T-helper 17 cell (primary cell): ENCODE results near the gene RNF217. TPM values are rescaled to one million over a fixed set of nuclear protein-coding genes. Genes with fewer than 3 reads are reported as not detected.
"Not testable (repeated sequence)": the region's sequence is repeated elsewhere in the genome, so short reads cannot be mapped to it uniquely, and the experiment has no call there.

Experiments used
- ATAC-seq: fragments of 150-1000 bp; cut with Tn5 transposase; 2 replicates; pipeline ENCODE4 v1.10.0; 2021; ENCODE audit warnings: mild to moderate bottlenecking, moderate library complexity
- DNase-seq, 3 donors: peaks; one replicate each; pipeline versions ENCODE4 v3.0.0 to v3.0.0-alpha.2; 2020 to 2021
- H3K9me3 ChIP-seq: one replicate; pipeline ENCODE4 v1.7.0; 2013; ENCODE audit warnings: low read length, mild to moderate bottlenecking; ENCODE audit not compliant: control insufficient read depth, poor library complexity, severe bottlenecking
- H3K27ac Mint-ChIP-seq: one replicate; pipeline ENCODE4 v1.8.0; 2022; ENCODE audit warnings: mild to moderate bottlenecking, moderate library complexity, mixed read lengths
- H3K27me3 Mint-ChIP-seq: one replicate; pipeline ENCODE4 v1.8.0; 2022; ENCODE audit warnings: mixed read lengths
- H3K36me3 Mint-ChIP-seq: one replicate; pipeline ENCODE4 v1.8.0; 2022; ENCODE audit warnings: low read depth, mixed read lengths
- H3K4me1 Mint-ChIP-seq: one replicate; pipeline ENCODE4 v1.8.0; 2022; ENCODE audit warnings: mild to moderate bottlenecking, mixed read lengths
- H3K4me3 Mint-ChIP-seq: one replicate; pipeline ENCODE4 v1.8.0; 2022; ENCODE audit warnings: mild to moderate bottlenecking, moderate library complexity, mixed read lengths
- total RNA-seq, 4 donors: library from RNA in 2 of 4; stranded (reverse) in 2 of 4; gene quantifications; one replicate each; pipeline ENCODE4 v1.2.3 and lab custom pipeline; 2022 to 2026

Gene RNF217
- total RNA-seq, 2 donors from 2014 or later, result 2.1 to 4.9 TPM

DNA sequence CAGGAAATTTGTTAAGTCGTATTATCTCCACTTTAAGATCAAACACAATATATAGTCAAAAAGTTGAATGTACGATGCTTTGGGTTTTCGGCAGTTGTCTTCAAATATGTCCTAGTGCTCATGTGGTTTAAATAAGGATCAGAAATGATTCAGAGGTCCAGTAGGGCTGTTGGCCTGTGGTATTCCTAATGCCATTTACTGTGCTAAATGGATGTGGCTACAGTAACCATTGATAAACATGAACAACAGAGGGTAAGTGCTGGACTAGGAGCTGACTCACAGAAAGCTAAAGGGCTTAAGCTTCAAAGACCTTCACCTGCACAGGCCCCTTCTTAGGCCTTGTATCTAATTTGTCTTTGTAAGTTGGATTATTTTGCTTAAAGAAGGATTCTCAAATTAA lies 110.8 kb downstream of the RNF217 start:
- no peaks in the 10 kb centered on the region for H3K9me3 ChIP-seq
- DNase-seq (no peak), ATAC-seq (no peak)
- Mint-ChIP-seq H3K27ac (no peak overlapping the region), H3K4me1 (no peaks in the 10 kb centered on the region), H3K4me3 (no peak overlapping the region), H3K27me3 (no peaks in the 10 kb centered on the region), H3K36me3 (no peaks in the 10 kb centered on the region)

DNA sequence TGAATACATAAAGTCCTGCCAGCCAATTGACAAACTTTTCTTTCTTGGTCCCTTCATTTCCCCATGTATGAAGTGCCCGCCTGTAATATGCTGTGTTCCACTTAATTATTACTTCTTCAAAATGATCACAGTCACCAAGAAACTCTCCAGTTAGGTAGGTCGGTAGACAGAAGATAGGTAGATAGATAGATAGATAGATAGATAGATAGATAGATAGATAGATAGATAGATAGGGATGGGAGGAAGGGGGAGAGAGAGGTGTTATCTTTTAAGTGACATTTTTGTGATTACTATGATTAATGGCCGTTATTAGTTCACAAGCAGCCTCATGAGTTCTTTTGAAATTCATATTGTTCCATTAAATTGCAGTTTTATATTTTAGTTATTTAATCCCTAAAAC lies 111.9 kb downstream of the RNF217 start:
- Mint-ChIP-seq H3K27ac (no peak overlapping the region), H3K4me3 (no peak overlapping the region), H3K36me3 (no peaks in the 10 kb centered on the region), H3K4me1 (no peaks in the 10 kb centered on the region), H3K27me3 (no peaks in the 10 kb centered on the region)
- no peaks in the 10 kb centered on the region for H3K9me3 ChIP-seq
- ATAC-seq (no peak), DNase-seq (no peak)

DNA sequence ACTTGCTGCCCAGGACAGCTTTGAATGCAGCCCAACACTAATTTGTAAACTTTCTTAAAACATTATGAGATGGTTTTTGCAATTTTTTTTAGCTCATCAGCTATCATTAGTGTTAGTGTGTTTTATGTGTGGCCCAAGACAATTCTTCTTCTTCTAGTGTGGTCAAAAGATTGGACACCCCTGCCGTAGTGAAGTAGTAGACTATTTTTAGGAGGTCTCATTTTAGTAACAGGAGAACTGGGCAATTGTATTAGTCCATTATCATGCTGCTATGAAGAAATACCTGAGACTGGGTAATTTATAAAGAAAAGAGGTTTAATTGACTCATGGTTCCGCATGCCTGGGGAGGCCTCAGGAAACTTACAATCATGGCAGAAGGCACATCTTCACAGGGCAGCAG lies 112.8 kb downstream of the RNF217 start:
- not testable (repeated sequence) for H3K36me3 Mint-ChIP-seq, H3K4me1 Mint-ChIP-seq, DNase-seq, H3K27me3 Mint-ChIP-seq, ATAC-seq, H3K4me3 Mint-ChIP-seq, H3K9me3 ChIP-seq, H3K27ac Mint-ChIP-seq

DNA sequence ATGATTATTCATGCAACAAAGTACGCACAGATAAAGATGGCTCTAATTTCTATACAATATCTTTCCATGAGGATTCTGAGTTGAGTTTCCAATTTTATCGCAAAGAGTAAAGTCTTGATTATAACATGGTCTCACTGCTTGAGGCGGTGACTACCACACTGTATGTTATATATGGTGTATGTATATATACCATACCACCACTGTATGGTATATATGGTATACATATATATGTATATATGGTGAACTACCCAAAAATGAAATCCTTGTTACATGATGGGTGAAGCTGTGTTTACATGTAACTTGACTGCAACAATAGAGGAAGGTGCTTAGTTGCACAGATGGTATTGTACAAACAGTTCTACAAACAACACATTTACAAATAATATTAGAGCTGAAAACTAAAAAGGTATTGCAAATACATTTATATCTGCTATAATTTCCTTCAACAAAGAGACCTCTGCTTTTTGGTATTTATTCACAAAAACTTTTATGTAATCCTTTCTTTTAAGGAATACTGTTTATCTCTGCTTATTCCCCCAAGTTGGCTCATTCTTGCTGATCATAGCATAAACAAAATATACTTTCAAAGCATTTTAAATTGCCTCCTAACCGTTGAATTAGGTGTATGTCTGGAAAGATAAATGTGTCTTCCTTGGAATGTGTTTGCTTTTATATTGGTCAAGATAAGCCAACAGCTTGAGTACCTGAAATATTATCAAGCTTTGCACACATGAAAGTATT lies 113.7 kb downstream of the RNF217 start:
- no peaks in the 10 kb centered on the region for H3K36me3 Mint-ChIP-seq
- H3K27me3 Mint-ChIP-seq, result no peaks in the 10 kb centered on the region
- no peaks in the 10 kb centered on the region for H3K9me3 ChIP-seq
- H3K27ac Mint-ChIP-seq, result no peak overlapping the region
- no peak for DNase-seq
- H3K4me3 Mint-ChIP-seq, result no peak overlapping the region
- ATAC-seq, result no peak
- no peaks in the 10 kb centered on the region for H3K4me1 Mint-ChIP-seq

DNA sequence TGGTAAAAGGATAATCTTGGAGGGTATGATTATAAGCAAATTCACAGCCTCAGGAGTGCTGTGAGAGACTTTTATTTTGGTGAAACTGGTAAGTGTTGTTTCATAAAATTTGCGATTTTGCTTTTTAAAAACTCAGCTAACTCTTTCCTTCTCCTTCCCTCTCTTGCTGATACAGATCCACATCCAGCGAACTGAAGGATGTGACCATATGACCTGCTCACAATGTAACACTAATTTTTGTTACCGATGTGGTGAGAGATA lies 114.2 kb downstream of the RNF217 start:
- Mint-ChIP-seq H3K4me1 (no peaks in the 10 kb centered on the region), H3K27me3 (no peaks in the 10 kb centered on the region), H3K4me3 (no peak overlapping the region), H3K36me3 (no peaks in the 10 kb centered on the region), H3K27ac (no peak overlapping the region)
- no peaks in the 10 kb centered on the region for H3K9me3 ChIP-seq
- ATAC-seq (no peak), DNase-seq (no peak)

DNA sequence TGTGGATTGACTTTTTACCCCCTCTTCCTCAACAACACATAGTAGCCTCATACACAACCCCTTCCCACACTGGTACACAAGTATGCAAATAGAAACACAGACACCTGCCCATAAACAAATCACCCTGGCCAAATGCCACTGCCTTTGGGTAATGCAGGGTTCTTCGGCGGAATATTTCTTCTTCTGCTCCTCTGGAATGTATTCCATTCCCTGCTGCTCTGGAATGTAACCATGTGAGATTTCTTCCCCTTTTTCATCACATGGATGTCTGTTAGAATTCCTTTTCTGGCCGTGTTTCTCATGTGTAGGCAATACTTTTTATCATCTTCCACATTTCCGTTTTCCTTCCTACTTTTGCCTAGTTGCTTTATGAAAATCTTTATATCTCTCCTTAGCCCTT lies 115.2 kb downstream of the RNF217 start:
- no peaks in the 10 kb centered on the region for H3K9me3 ChIP-seq
- Mint-ChIP-seq H3K4me1 (no peaks in the 10 kb centered on the region), H3K4me3 (no peak overlapping the region), H3K36me3 (no peaks in the 10 kb centered on the region), H3K27me3 (no peaks in the 10 kb centered on the region), H3K27ac (no peak overlapping the region)
- ATAC-seq (no peak), DNase-seq (no peak)

DNA sequence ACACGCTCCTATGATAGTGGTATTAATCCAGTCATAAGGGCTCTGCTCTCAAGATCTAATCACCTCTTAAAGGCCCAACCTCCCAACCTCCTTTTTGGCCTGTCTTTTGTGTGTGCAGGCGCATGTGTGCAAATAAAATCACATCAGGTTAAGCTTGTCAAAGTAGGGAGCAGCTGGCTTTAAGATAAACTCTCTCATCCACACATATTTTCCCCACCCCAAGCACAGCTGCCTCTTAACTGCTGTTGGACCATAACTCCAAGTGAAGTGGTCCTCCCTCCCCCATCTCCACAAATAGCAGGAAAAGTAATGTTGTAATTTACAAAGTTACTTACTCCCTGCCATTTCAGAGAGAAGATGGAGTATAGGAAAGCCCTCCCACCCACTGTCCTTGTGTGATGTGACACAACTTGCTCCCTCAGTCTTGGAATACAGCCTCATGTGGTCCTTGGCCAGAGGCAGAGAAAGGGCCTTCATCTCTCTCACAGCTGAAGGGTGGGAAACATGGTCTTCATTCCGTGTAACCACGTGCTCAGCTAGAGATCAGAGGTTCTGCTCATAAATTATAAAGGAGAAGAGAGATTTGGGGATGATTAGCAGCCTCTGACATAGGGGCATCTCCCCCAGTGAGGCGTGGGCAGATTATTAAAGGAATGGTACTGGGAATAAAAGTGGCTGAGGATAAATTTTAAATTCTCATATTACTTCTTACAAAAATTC lies 116.5 kb downstream of the RNF217 start:
- Mint-ChIP-seq H3K4me1 (no peaks in the 10 kb centered on the region), H3K27ac (no peak overlapping the region), H3K27me3 (no peaks in the 10 kb centered on the region), H3K36me3 (no peaks in the 10 kb centered on the region), H3K4me3 (no peak overlapping the region)
- ATAC-seq, result no peak
- no peak for DNase-seq
- H3K9me3 ChIP-seq, result no peaks in the 10 kb centered on the region

DNA sequence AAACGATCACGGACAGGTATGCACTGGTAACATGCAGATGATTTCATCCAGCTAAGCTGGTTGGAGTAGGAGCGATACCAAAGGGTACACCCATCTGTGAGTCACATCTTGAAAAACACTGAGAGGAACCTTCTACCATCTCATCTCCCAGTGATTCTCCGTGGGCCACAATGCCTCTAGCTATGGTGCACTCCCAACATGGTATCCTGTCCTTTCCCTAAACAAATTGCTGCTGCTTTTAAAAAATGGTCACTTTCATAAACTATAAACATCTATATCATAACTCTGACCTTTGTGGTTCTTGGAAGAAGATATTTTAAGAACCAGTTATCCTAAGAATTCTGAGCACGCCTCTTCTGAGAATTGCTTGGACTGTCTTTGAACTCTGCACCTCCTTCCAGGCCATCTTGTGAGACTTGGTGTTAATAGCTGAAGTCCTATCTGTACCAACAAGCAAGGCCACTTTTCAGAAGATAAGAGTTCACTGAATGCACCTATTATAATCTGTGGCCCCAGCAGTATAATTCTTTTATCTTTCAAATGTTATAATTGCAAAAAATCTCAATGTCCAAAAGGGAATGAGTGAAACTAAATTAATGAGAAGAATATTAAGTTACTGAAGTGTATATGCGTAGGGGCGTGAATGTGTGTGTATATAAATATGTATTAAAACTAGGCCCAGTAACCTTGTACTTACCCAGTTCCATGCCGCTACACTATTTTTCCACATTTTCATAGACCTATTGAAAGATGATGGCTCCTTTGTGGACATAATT lies 120.9 kb downstream of the RNF217 start:
- Mint-ChIP-seq H3K27me3 (no peaks in the 10 kb centered on the region), H3K27ac (no peak overlapping the region), H3K4me1 (no peaks in the 10 kb centered on the region), H3K36me3 (peaks cover 3% of the 10 kb centered on the region), H3K4me3 (no peak overlapping the region)
- ATAC-seq (no peak), DNase-seq (no peak)
- H3K9me3 ChIP-seq, result no peaks in the 10 kb centered on the region

DNA sequence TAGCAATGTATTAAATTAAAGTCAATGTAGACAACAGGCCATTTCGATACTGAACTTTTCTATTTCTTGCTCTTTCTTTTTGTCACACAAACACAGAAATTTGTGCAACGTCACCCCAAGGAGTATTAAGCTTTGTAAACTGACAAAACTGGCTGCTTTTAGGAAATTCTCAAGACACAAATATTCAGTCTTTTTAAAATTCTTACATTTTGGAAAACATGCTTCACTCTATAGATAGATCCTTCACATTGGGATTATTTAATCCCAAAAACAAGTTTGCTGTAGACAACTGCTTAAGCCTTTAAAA lies 121.4 kb downstream of the RNF217 start:
- H3K9me3 ChIP-seq, result no peaks in the 10 kb centered on the region
- DNase-seq (no peak), ATAC-seq (no peak)
- Mint-ChIP-seq H3K36me3 (peaks cover 3% of the 10 kb centered on the region), H3K27me3 (no peaks in the 10 kb centered on the region), H3K4me1 (no peaks in the 10 kb centered on the region), H3K27ac (no peak overlapping the region), H3K4me3 (no peak overlapping the region)

DNA sequence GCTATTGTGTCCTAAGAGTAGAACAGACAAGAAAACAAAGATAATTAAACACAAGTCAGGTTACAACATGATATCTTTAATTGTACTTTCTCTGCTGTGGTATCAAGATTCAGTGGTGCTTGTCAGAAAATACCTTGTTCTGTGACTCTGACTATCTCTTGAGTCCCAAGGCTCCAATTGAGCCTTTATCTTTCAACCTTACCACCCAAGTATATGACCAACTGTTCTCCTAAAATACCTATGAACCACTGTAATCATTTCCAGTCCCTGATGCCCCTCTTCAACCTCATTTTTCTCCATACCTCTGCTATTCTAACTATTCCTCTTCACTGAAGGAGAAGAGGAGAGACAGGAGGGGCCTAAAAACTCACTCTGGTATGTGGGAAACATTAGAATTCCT lies 124.5 kb downstream of the RNF217 start:
- Mint-ChIP-seq H3K27ac (no peak overlapping the region), H3K27me3 (peaks cover 7% of the 10 kb centered on the region), H3K4me3 (no peak overlapping the region), H3K4me1 (no peaks in the 10 kb centered on the region), H3K36me3 (peaks cover 3% of the 10 kb centered on the region)
- no peaks in the 10 kb centered on the region for H3K9me3 ChIP-seq
- ATAC-seq, result no peak
- no peak for DNase-seq

DNA sequence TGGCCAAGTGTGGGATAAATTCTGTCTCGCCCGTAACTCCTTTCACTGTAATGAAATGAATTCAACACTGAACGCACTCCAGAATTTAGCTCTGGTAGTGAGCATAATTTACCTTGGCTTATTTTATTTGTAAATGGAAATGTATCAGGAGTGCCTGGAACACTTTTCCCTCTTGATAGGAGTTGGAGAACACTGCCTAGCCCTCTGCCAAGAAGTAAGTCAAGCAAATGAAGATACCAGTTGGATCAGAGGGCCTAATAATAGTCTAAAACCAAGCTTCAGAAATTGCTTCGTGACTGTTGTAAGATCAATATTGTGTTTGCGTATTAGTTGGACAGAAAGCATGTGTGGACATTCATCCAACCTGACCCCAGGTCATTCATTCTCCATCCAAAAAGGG lies 126.7 kb downstream of the RNF217 start:
- DNase-seq (no peak), ATAC-seq (no peak)
- Mint-ChIP-seq H3K4me3 (no peak overlapping the region), H3K4me1 (no peaks in the 10 kb centered on the region), H3K27ac (no peak overlapping the region), H3K27me3 (peaks cover 7% of the 10 kb centered on the region), H3K36me3 (peaks cover 3% of the 10 kb centered on the region)
- no peaks in the 10 kb centered on the region for H3K9me3 ChIP-seq

DNA sequence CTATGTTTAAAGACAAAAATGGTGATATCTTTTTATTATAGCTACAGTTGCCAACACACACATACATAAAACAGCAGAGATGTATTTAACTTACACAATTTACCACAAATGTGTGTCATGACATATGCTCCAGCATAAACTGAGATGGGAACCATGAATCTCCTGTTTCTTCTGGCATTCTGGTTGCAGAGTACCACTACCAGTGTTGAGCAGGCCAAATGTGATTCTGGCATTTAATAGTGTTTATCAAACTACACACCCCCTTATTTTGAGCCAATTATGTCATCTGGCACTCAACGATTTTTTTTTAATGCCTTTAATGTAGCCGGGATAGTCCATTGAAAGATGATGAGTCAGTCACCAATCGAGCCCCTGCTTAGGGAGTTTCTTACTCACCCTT lies 132.3 kb downstream of the RNF217 start:
- peaks cover 5% of the 10 kb centered on the region for H3K27me3 Mint-ChIP-seq
- ATAC-seq (no peak), DNase-seq (no peak)
- no peak overlapping the region for H3K27ac Mint-ChIP-seq
- peaks cover 2% of the 10 kb centered on the region for H3K36me3 Mint-ChIP-seq
- no peaks in the 10 kb centered on the region for H3K9me3 ChIP-seq
- H3K4me3 Mint-ChIP-seq, result no peak overlapping the region
- no peaks in the 10 kb centered on the region for H3K4me1 Mint-ChIP-seq

DNA sequence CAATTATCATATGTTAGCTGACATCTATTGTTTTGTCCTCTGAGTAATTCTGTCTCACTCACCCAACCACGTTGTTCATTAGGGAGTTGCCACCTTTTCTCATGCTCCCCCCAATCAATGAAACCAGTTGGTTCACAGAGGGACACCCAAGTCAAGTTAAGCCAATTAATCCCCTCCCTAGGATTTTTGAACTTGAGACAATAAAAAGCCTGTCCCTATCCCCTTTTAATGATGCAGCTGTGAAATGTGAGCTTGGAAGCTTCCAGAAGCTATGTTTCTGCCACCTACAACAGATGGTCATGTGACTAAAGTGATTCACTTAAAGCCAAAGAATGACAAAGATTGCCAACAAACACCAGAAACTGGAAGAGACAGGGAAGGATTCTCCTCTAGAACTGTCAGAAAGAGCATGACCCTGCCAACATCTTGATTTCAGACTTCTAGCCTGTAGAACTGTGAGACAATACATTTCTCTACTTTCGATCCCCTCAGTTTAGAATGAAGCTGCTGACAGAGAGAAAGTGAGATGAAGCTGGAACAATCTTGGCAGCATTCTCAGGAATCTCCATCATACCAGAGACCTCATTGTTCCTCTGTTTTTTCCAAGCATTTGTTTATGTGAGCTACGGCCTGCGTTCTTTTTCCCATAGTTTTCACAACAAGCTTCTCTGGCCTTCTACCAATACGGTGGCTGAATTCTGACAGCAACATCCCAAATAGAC lies 133.5 kb downstream of the RNF217 start:
- peaks cover 5% of the 10 kb centered on the region for H3K27me3 Mint-ChIP-seq
- peaks cover 2% of the 10 kb centered on the region for H3K36me3 Mint-ChIP-seq
- DNase-seq (no peak), ATAC-seq (no peak)
- no peak overlapping the region for H3K4me3 Mint-ChIP-seq
- H3K9me3 ChIP-seq, result no peaks in the 10 kb centered on the region
- H3K27ac Mint-ChIP-seq, result no peak overlapping the region
- peaks cover 3% of the 10 kb centered on the region for H3K4me1 Mint-ChIP-seq
